Bronchial epithelial cell (primary cell): Measurements from ENCODE around the gene TCF20. TPM values are rescaled to one million over a fixed set of nuclear protein-coding genes. Genes with fewer than 3 reads are reported as not detected.

Source experiments
- DNase-seq: peaks from one replicate; pipeline ENCODE4 v3.0.0-alpha.2; 2010; ENCODE audit warnings: low read depth
- FAIRE-seq: peaks from 2 replicates; lab custom pipeline; 2011; peaks lifted over from hg19 to GRCh38; lab: Jason Lieb, UNC
- H3K27me3 ChIP-seq: 2 replicates; pipeline ENCODE4 v1.5.1; 2011; ENCODE audit warnings: low read length; ENCODE audit not compliant: control insufficient read depth, insufficient read depth
- H3K36me3 ChIP-seq: 2 replicates; pipeline ENCODE4 v1.5.1; 2011; ENCODE audit warnings: low read length; ENCODE audit not compliant: control insufficient read depth, insufficient read depth
- H3K4me3 ChIP-seq: 2 replicates; pipeline ENCODE4 v1.5.1; 2011; ENCODE audit warnings: mild to moderate bottlenecking, low read depth, low read length, control low read depth
- total RNA-seq: library from RNA; depleted of rRNA; stranded (reverse); fragments of >200 nt; gene quantifications from 2 replicates; pipeline ENCODE4 v1.2.1, GENCODE V29; 2014
- TF ChIP-seq, protein P1 (sequence below): IDR thresholded peaks from 2 replicates; pipeline ENCODE4 v1.5.1; 2011; ENCODE audit warnings: mild to moderate bottlenecking, moderate library complexity, low read length, control low read depth, inconsistent platforms; ENCODE audit not compliant: insufficient read depth, severe bottlenecking

TCF20 gene
- total RNA-seq, 1 donor from 2014 or later, result 40.8 TPM

DNA sequence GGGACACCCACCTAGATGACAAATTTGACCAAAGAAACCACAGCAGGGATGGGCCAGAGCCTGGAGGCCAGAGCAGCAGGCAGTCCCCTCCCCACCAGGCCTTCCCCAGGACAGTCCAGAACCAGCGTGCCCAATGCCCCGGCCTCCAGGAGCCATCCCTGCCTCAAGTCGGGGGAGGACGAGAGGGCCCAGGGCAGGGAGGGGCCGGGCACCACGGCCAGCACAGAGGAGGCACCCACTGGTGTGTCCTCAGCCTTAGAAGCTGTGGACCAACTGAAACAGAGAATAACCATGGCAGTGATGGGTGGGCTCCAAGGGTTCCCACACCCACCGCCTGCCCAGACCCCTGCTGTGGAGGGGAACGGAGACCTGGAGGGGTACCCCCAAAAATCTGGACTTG is 28.3 kb upstream of the TCF20 start:
- Histone ChIP-seq H3K27me3 (no peaks in the 10 kb centered on the region), H3K4me3 (no peak overlapping the region), H3K36me3 (no peaks in the 10 kb centered on the region)
- TF ChIP-seq, protein P1, sequence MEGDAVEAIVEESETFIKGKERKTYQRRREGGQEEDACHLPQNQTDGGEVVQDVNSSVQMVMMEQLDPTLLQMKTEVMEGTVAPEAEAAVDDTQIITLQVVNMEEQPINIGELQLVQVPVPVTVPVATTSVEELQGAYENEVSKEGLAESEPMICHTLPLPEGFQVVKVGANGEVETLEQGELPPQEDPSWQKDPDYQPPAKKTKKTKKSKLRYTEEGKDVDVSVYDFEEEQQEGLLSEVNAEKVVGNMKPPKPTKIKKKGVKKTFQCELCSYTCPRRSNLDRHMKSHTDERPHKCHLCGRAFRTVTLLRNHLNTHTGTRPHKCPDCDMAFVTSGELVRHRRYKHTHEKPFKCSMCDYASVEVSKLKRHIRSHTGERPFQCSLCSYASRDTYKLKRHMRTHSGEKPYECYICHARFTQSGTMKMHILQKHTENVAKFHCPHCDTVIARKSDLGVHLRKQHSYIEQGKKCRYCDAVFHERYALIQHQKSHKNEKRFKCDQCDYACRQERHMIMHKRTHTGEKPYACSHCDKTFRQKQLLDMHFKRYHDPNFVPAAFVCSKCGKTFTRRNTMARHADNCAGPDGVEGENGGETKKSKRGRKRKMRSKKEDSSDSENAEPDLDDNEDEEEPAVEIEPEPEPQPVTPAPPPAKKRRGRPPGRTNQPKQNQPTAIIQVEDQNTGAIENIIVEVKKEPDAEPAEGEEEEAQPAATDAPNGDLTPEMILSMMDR, result no peak
- DNase-seq, result no peak
- FAIRE-seq, result no peak

DNA sequence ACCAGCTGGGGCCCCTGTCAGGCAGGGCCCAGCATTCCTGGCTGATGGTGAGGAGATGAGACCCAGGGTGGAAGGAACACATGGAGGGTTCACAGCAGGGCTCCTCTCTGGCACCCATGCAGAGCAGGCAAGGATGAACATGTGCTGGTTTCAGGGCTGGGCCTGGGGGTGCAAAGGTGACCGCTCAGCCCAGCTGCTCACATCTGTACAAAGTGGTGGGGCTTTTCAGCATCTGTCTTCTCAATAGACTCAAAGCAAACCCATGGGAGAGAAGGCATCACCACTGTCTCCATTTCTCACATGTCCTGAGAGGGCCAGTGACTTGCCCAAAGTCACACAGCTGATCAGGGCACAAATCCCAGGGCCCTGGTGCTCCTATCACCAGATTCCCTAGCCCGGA is 27.3 kb upstream of the TCF20 start:
- Histone ChIP-seq H3K36me3 (no peaks in the 10 kb centered on the region), H3K27me3 (no peaks in the 10 kb centered on the region), H3K4me3 (no peak overlapping the region)
- no peak for FAIRE-seq
- TF ChIP-seq, protein P1, result no peak
- no peak for DNase-seq

DNA sequence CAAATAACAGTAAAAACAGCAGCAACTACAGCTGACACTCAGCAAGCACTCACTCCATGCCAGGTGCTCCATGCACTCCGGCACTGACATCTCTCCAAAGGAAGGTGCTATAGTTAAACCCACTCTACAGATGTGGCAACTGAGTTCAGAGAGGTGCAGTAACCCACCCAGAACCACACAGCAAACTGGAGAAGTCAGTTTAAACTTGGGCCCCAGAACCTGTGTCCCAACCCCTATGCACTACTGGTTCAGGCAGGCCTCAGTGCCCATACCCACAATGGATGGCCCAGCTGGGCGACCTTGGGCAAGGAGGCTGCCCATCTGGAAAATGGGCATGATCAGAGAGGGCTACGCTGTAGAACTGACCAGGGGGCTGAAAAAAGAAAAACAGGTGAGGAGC is 26.4 kb upstream of the TCF20 start:
- H3K4me3 ChIP-seq, result no peak overlapping the region
- H3K27me3 ChIP-seq, result no peaks in the 10 kb centered on the region
- TF ChIP-seq, protein P1, result no peak
- DNase-seq, result no peak
- no peaks in the 10 kb centered on the region for H3K36me3 ChIP-seq
- no peak for FAIRE-seq

DNA sequence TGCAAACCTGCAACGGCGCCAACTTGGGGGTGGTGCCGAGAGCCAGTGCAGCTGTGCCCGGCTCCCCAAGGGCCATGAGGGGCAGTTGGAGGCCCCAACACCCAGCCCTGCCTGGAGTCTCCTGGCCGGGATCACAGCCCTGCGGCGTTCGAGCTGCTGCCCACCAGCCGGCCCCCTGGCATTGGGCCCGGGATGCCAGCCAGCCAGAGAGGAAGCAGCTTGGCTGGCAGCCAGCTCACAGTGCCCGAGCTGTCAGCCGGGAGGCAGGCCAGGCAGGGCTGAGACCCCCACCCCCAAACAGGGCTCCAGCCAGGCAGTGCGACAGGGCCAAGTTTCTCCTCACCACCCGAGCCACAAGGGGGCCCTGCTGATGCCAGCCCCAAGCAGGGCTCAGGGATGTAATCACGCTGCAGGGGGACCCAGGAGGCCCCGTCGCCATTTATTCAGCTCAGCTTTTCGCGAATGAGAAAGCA is 26.0 kb upstream of the TCF20 start:
- H3K36me3 ChIP-seq, result no peaks in the 10 kb centered on the region
- no peak for DNase-seq
- FAIRE-seq, result no peak
- TF ChIP-seq, protein P1, result peak; percentile 21
- no peak overlapping the region for H3K4me3 ChIP-seq
- no peaks in the 10 kb centered on the region for H3K27me3 ChIP-seq

DNA sequence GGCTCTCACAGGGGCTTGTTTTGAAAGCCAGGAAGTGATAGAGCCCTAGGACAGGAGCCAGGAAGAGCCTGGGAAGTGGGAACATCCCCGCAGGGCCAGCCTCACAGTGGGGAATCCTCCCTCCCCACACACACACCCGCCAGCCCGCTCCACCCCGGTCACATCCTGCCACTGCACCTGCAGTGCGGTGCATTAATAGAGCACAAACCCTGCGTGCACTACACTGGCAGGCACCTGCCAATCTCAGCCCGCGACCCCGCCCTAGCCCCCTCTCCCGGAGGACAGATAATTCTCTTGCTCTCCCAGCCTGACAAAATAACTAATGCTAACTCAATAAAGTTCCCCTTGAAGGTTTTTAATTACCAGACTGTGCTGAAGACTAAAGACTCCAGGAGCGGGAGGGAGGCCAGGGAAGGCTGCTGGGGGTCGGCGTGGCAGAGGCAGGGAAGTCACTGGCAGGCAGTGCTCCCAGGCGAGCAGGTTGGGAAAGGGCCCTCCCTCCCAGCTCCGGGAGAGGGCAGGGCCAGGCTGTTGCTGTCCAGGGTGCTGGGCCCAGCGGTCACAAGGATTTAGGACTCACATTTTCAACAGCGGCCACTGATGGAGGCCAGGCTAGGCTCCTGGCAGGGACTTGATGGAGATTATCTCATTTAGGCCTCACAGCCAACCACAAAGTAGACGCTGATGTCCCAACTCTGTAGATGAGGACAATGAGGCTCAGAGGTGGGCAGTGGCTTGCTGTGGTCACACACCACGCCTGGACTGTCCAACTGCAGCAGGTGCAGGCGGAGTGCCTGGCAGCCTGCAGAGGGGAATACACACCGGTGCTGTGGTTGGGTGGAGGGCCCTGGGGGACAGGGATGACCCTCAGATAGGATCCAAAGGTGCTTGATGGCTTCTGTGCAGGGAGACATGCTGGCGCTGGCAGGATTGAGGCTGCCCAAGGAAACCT is 23.9 kb upstream of the TCF20 start:
- TF ChIP-seq, protein P1, result no peak
- no peak overlapping the region for H3K4me3 ChIP-seq
- H3K27me3 ChIP-seq, result no peaks in the 10 kb centered on the region
- peak; percentile 26 for DNase-seq
- FAIRE-seq, result no peak
- H3K36me3 ChIP-seq, result no peaks in the 10 kb centered on the region
